Spleen (tissue), 11 donors: ENCODE measurements around the gene SLC52A3. TPM values are rescaled to one million over a fixed set of nuclear protein-coding genes. Genes with fewer than 3 reads are reported as not detected.

Experiments used
- DNase-seq: peaks from one replicate; pipeline ENCODE4 v3.0.0-alpha.2; 2020
- H3K27ac ChIP-seq, 8 donors: fragments of 200-600 bp; sonication (generic) in 7 of 8; 1 replicate in 4 of 8; 2 replicates in 4 of 8; pipeline versions ENCODE4 v1.5.0 to v1.8.0; 2016 to 2021; ENCODE audit warnings: inconsistent platforms in 4 of 8, mild to moderate bottlenecking in 4 of 8, moderate library complexity in 1 of 8
- H3K27me3 ChIP-seq, 7 donors: fragments of 200-600 bp; sonication (generic) in 6 of 7; replicated peaks in 1 of 7; 1 replicate in 4 of 7; 2 replicates in 3 of 7; pipeline versions ENCODE4 v1.5.0 to v1.8.0; 2016 to 2021; ENCODE audit warnings: inconsistent platforms in 3 of 7, mild to moderate bottlenecking in 1 of 7
- H3K36me3 ChIP-seq, 6 donors: fragments of 200-600 bp; sonication (generic) in 5 of 6; 1 replicate in 4 of 6; 2 replicates in 2 of 6; pipeline versions ENCODE4 v1.5.0 to v1.8.0; 2016 to 2021; ENCODE audit warnings: inconsistent platforms in 2 of 6
- H3K4me1 ChIP-seq, 6 donors: fragments of 200-600 bp; sonication (generic) in 5 of 6; 1 replicate in 3 of 6; 2 replicates in 3 of 6; pipeline versions ENCODE4 v1.5.0 to v1.8.0; 2016 to 2021; ENCODE audit warnings: inconsistent platforms in 3 of 6
- H3K4me3 ChIP-seq, 8 donors: fragments of 200-600 bp; sonication (generic) in 7 of 8; 1 replicate in 4 of 8; 2 replicates in 4 of 8; pipeline versions ENCODE4 v1.5.0 to v1.8.0; 2016 to 2021; ENCODE audit warnings: inconsistent platforms in 4 of 8, mild to moderate bottlenecking in 4 of 8, moderate library complexity in 2 of 8
- H3K9me3 ChIP-seq, 8 donors: fragments of 200-600 bp; sonication (generic) in 7 of 8; 1 replicate in 4 of 8; 2 replicates in 4 of 8; pipeline versions ENCODE4 v1.5.0 to v1.8.0; 2016 to 2021; ENCODE audit warnings: inconsistent platforms in 4 of 8
- CTCF ChIP-seq, 11 experiments: fragments of 200-600 bp in 7 of 11; fragments of 450-650 bp in 4 of 11; sonication (generic) in 4 of 11; IDR thresholded peaks in 8 of 11; conservative IDR thresholded peaks in 3 of 11; 1 replicate in 7 of 11; 2 replicates in 4 of 11; pipeline versions ENCODE4 v1.4.0 to v1.8.0; 2016 to 2021; ENCODE audit warnings: antibody characterized with exemption in 11 of 11, inconsistent platforms in 4 of 11, mild to moderate bottlenecking in 1 of 11
- POLR2A ChIP-seq, 3 donors: fragments of 450-650 bp; IDR thresholded peaks; one replicate each; pipeline ENCODE4 v1.5.1; 2017; ENCODE audit warnings: antibody characterized with exemption in 3 of 3, mild to moderate bottlenecking in 1 of 3
- POLR2AphosphoS5 ChIP-seq, 3 donors: sonication (generic); formaldehyde crosslinking; IDR thresholded peaks; one replicate each; pipeline ENCODE4 v1.5.1; 2017; ENCODE audit warnings: antibody characterized with exemption in 3 of 3
- whole genome bisulfite sequencing, 5 donors: extraction: QIAGEN DNeasy Blood & Tissue Kit in 3 of 5; methylation state at CpG; one replicate each; pipeline versions ENCODE4 v1.1.5 to v1.1.7; 2013 to 2018; 5-methylcytosine and 5-hydroxymethylcytosine counted together
- intact Hi-C: fragments of 100-400 bp; cut with DNase I; formaldehyde crosslinking; loops from one replicate; pipeline ENCODE4 v1.15.0; 2023; ENCODE audit warnings: low total_unique reads
- polyA plus RNA-seq, 3 donors: library from polyadenylated mRNA; stranded (reverse); fragments of 200-250 nt; gene quantifications; one replicate each; pipeline ENCODE4 v1.2.1, GENCODE V29; 2013
- total RNA-seq, 7 donors: library from RNA; depleted of rRNA in 3 of 7; stranded (reverse); fragments of >200 nt in 3 of 7; fragmentation: NEBNext Ultra II Directional in 4 of 7; extraction: Animal tissue kit (Norgen Biotek cat#: 25700) in 4 of 7; gene quantifications; one replicate each; pipeline versions ENCODE4 v1.1.0 to v1.2.1, GENCODE V29; 2016 to 2021
- donor health status: healthy with polysubstance abuse.
- donor health status: DM: no; HTN: no; CAD: no; lungs with moderate emphysema.
- donor health status: DM: no; HTN: no; CAD: no.
- donor health status: Bipolar disorder and iron deficiency.
- donor health status: healthy.
- donor health status: DM: no; HTN: no; CAD: no.
- donor health status: DM: yes; HTN: yes; CAD: no.

Gene SLC52A3
- total and polyA plus RNA-seq, 10 donors, result 0.03 to 0.44 (median 0.17) TPM; not detected in 3

- no peak for DNase-seq
- H3K27me3 ChIP-seq, result peaks cover 0 to 35% (median 3%) of the 10 kb centered on the region in 7 donors
- TF ChIP-seq CTCF (IDR thresholded peaks at IDR 0.05 in 8 of 11, conservative IDR thresholded peaks at IDR 0.05 in 3 of 11) (no peak), POLR2AphosphoS5 (IDR thresholded peaks at IDR 0.05) (no peak), POLR2A (IDR thresholded peaks at IDR 0.05) (no peak)
- no peak overlapping the region for H3K27ac ChIP-seq
- no peaks in the 10 kb centered on the region for H3K9me3 ChIP-seq
- no peak overlapping the region for H3K4me3 ChIP-seq
- no peaks in the 10 kb centered on the region for H3K36me3 ChIP-seq
- intact Hi-C loops, result no loop called here
- 40 to 85% (median 65%) methylated on average over 3 of the region's 3 CpGs for WGBS, 5 donors
- H3K4me1 ChIP-seq, result peaks cover 0 to 2% (median 0%) of the 10 kb centered on the region in 6 donors
Observed at GRCh38 chr20:764255-764654, 4.0 kb downstream of the SLC52A3 start.

DNA sequence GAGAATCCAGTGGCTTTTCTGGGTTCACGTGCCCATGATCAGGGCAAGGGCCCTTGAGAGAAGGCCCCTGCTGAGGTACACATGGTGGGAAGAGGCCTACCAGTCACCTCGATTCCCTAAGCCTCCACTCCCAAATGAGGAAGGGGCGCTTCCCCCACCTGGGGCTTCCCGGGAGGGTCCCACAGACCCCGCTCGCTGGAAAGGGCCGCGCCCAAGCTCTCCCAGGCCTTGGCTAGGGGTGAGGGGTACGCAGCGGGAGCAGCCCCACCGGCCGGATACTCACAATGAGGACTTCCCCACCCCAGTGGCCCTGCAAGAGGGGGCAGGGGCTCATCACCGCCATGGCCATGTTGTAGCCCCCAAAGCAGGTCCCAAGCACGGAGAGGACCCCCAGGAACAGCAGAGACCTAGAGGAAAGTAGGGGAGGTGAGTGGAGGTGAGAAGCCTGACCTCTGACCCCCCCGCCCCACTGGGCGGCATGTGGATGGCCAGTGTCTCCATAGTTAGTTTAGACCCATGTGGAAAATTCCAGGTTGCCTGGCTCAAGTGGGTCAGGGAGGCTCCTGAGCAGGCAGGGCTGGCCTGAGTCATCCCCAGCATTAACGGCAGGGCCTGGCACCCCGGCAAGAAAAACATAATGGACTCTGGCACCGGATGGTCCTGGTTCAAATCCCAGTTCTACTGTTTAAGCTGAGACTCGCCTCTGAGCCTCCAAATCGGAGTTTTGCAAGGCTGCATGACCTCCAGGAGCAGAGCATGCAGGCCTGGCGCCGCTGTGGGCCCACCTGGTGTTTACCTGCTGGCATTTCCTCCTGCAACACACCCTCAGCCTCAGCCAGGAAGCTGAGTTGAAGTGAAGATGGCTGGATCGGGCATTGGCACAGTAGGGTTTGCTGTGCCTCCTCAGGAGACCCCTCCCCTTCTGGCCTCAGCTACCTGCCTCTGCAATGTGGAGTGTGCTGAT lies 6.6 kb downstream of the SLC52A3 start:
- intact Hi-C loops, result no loop called here
- no peak for DNase-seq
- WGBS, 5 donors, result 86 to 91% (median 90%) methylated on average over 21 to 24 of the region's 24 CpGs
- Histone ChIP-seq H3K9me3 (no peaks in the 10 kb centered on the region), H3K27ac (no peak overlapping the region), H3K27me3 (peaks cover 0 to 38% (median 3%) of the 10 kb centered on the region in 7 donors), H3K36me3 (no peaks in the 10 kb centered on the region), H3K4me3 (no peak overlapping the region), H3K4me1 (peaks cover 0 to 2% (median 0%) of the 10 kb centered on the region in 6 donors)
- TF ChIP-seq CTCF (IDR thresholded peaks at IDR 0.05 in 8 of 11, conservative IDR thresholded peaks at IDR 0.05 in 3 of 11) (no peak), POLR2A (IDR thresholded peaks at IDR 0.05) (no peak), POLR2AphosphoS5 (IDR thresholded peaks at IDR 0.05) (no peak)

- H3K4me1 ChIP-seq, result peaks cover 0 to 2% (median 0%) of the 10 kb centered on the region in 6 donors
- 41 to 61% (median 42%) methylated on average over 35 to 44 of the region's 44 CpGs for WGBS, 5 donors
- H3K36me3 ChIP-seq, result no peaks in the 10 kb centered on the region
- H3K27me3 ChIP-seq, result peaks cover 0 to 44% (median 3%) of the 10 kb centered on the region in 7 donors
- DNase-seq, result no peak
- intact Hi-C loops, result no loop called here
- H3K4me3 ChIP-seq, result no peak overlapping the region
- H3K9me3 ChIP-seq, result no peaks in the 10 kb centered on the region
- H3K27ac ChIP-seq, result no peak overlapping the region
- TF ChIP-seq CTCF (IDR thresholded peaks at IDR 0.05 in 8 of 11, conservative IDR thresholded peaks at IDR 0.05 in 3 of 11), result peak in 10 of 11 experiments; percentile 18 to 81 (median 54)
- no peak for TF ChIP-seq POLR2A (IDR thresholded peaks at IDR 0.05)
Observed at GRCh38 chr20:760751-761417, 7.4 kb downstream of the SLC52A3 start.

- Histone ChIP-seq H3K27me3 (peaks cover 0 to 59% (median 3%) of the 10 kb centered on the region in 7 donors), H3K4me1 (peaks cover 0 to 2% (median 0%) of the 10 kb centered on the region in 6 donors), H3K4me3 (no peak overlapping the region), H3K36me3 (no peaks in the 10 kb centered on the region), H3K27ac (no peak overlapping the region), H3K9me3 (no peaks in the 10 kb centered on the region)
- intact Hi-C loops, result no loop called here
- TF ChIP-seq POLR2A (IDR thresholded peaks at IDR 0.05), result no peak
- TF ChIP-seq POLR2AphosphoS5 (IDR thresholded peaks at IDR 0.05), result no peak
- TF ChIP-seq CTCF (IDR thresholded peaks at IDR 0.05 in 8 of 11, conservative IDR thresholded peaks at IDR 0.05 in 3 of 11), result no peak
- 15 to 64% (median 22%) methylated on average over 3 of the region's 3 CpGs for WGBS, 5 donors
- DNase-seq, result peak; percentile 19
Observed at GRCh38 chr20:757506-757905, 10.8 kb downstream of the SLC52A3 start.
